ENCODE measurements around the gene MSLN.

DNA sequence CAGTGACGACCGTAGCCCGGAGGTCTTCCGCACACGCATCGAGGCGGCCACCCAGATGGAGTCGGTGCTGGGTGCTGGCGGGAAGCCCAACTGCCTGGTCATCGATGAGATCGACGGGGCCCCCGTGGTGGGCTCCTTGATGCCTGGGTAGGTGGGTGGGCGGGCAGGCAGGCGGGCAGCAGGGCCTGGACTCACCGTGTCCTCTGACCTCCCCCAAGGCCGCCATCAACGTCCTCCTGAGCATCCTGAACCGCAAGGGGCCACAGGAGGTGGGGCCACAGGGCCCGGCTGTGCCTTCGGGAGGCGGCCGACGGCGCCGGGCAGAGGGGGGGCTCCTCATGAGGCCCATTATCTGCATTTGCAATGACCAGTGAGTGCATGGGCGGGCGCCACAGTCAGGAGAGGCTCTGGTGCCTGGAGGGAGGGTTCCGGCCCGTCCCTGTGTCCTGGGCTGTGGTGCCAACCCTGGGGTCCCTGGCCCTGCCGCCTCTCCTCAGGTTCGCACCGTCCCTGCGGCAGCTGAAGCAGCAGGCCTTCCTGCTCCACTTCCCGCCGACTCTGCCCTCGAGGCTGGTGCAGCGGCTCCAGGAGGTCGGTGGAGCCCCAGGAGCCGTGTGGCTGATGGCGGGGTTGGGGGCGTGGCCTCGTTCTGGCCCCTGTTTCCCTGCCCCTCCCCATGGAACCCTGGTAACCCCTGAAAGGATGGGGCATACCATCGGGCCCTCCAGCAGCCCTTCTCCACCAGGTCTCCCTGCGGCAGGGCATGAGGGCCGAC is 31.9 kb downstream of the MSLN start:
- TF ChIP-seq POLR2AphosphoS5 (IDR thresholded peaks at IDR 0.05; ENCODE audit: borderline replicate concordance, low read depth, low read length) (no peak), EZH2 (IDR thresholded peaks at IDR 0.05) (no peak), FOXP2 (optimal IDR thresholded peaks at IDR 0.05; ENCODE audit: control extremely low read depth, extremely low read length, insufficient read depth) (no peak)
